Activated naive CD8-positive, alpha-beta T cell treated with anti-CD3 and anti-CD28 coated beads, Interleukin-2, amount 50 U/mL, for 16 hours (primary cell): Measurements from ENCODE around the gene LITAF.

Experiments used
- DNase-seq: peaks from one replicate; pipeline ENCODE4 v3.0.0-alpha.2; 2020; ENCODE audit warnings: low read depth, low spot score

LITAF gene

DNA sequence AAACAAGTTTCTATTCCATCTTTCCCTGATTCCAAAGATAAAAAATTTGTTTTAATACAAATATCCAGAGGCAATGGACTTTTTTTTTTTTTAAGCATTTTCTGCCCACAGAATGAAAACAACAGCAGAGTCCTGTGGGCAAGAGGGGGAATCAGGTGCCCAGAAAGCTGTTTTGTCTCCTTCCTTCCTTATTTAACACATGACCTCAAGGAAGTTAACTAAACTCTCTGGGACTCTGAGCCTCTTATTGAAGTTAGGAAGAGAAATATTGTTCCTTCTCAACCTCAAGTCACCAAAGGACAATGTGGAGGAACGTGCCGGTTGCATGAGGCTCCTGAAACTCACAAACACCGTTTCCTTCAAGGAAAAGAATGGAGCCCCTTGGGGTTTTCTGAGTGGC lies 34.9 kb downstream of the LITAF start:
- no peak for DNase-seq

DNA sequence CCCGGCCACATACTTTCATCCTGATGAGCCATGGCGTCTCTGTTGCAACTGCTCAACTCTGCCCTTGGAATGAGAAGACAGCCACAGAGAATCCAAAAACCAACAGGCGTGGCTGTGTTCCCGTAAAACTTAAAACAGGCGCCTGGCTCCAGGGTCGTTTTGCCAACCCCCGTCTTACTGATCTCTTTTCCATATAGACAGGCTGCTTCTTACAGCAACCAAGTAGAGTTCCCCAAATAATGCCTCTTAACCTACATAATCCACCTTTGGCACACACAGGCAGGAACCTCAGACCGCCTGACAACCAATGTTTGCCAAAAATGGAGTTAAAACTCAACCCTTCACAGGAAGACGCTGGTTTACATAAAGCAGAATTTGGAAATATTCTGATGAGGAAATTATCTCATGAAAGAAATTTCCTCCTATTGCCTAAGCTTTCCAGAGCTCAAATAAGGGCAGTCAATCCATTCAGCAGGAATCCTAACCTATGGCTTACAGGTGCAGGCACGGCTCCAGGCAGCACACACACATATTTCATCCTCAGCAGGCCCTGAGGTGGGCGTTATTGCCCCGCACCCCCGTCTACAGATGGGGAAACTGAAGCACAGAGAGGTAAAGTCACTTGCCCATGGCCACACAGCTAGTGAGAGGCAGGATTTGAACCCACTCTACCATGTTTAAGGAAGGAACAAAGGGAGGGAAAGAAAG lies 35.8 kb downstream of the LITAF start:
- no peak for DNase-seq

DNA sequence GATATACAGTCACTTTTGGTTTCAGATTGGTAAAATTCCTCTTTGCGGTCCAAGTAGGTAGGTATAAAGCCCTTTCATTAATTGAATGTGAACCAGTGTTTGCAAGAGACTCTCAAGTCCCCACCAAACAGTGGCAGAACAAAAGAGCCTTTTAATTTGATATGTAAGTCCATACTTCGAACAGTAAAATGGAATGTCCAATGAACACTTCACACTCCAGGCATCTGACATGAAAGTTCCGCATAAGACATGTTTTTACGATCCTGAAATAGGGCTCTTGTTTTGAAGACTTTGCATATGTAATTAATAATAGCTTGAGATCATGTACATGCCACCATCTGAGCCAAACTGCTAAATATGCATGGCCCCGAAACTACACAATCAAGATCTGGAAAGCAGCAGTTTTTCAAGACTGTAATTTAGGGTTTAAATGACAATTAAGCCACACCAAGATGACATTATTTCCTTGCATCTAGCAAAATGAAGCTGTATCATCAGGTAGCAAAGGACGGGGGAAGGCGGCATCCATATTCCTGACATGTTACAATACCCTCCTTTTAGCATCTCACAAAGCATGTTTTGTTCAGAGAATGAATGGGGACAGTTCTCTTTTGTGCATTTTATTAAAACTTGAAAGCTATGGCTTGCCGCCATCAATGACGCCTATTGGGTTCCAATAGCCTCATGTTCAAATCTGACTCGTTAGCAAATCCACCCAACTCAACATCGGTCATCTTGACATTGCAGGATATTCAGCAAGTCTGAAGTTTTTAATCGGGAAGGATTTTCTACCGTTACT lies 39.4 kb downstream of the LITAF start:
- no peak for DNase-seq

DNA sequence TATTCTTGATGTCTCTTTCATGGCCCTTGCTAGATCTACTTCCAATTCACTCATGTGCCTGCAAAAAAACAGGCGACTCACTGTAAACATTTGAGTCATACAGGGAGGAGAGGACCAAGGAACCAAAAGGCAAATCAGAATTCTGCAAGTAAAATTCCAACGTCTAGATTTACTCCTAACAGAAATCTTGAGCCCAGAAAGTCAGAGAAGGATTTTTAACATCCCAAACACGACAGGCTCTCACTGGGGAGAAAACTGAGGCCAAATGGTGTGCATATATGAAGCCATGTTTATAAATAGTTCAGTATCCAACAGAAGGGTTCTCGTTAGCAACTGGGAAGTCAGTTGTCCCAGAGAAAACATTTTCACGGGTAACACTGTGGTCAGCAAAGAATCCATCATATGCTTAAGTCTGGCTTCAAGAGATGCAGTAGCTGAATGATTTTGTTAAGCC lies 40.1 kb downstream of the LITAF start:
- DNase-seq: no peak

DNA sequence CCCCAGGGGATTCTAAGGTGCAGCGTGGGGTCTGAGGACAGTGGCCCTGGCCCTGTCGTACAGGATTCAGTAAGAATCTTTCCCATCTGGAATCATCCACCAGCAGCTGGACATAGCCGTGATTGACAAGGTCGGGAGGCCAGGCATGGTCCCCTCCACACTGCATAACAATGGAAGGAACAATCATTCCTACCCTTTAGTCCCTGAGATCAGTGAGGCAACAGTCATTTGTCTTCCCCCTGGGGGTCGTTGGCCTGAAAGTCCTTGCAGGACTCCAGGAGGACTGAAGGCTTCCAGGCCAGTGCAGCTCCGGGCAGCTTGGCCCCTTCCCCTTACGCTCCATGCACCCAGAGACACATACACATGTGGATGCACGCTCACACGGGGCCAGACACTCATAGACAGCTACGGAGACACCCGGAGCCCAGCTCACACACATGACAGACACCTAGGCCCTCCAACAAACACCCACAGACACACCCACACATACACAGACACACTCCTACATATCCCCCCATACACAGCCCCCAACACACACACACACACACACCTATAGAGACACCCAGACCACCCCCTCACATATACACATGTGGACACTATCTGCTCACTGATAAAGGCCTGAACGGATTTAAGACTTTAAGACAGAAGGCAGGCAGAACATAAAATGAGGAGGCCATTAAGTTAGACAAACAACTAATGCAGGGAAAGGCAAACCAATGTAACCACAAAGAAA lies 42.9 kb downstream of the LITAF start:
- DNase-seq: no peak

DNA sequence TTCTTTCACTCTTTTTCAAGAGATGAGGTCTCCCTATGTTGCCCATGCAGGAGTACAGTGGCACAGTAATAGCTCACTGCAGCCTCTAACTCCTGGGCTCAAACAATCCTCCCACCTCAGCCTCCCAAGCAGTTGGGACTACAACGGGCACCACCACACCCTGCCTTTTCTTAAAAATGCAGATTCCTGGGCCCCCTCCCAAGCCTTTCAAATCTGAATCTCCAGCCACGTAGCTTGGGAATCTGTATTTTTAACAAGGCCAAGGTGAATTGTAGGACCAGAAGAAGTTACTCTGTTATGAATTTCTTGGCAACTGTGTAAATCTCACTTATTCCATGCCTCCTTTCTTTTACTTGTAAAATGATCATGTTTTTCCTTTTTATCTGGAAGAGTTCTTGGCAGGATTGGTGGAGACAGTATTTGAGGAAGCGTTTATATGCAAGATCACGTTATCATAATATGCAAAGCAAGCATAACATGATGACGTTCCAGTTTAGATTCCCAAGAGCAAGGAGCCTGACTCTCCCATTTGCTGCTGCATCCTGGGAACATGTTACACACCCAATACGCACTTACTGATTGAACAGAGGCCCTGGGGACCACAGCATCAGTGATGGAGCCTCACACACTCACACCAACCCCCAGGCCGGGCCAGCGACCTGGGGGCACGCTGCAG lies 44.5 kb downstream of the LITAF start:
- DNase-seq: no peak

DNA sequence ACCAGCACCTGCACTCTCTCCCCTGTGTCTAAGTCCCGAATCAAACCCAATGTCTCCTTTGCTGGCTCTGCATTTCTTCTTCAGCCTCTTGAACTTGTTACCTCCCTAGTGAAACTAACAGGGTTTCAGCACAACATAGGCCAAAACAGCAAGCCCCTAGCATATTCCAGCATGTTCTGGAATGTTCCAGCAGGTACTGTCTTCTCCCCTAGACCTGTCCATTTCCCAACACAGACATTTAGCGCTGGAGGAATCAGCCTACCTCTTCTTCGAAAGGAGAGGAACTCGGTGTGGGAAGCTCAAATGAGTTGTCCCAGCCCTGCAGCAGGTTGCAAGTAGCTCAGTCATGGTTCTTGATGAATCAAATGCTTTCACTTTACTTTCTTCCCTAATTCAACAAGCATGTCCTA lies 47.1 kb downstream of the LITAF start:
- no peak for DNase-seq

DNA sequence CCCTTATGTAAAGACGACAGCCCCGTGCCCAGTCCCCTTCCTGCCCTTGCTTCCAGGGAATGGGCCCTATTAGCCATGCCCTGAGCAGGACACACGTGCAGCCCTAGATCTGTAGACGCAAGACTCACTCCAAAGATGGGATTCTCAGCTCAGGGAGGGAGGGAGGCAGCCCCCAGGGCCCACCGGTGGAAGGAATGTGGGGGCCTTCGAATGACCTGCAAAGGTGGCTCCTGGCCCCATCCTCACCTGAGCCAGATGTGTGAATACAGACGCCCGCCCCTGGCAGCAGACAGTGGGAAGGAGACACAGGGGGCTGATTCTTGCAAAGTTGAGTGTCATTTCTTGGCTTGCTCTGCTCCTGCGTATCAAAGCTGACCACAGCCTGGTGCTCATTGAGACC lies 47.8 kb downstream of the LITAF start:
- DNase-seq: no peak

GRCh38 chr16:11536104-11536866 lies 50.4 kb downstream of the LITAF start:
- no peak for DNase-seq

DNA sequence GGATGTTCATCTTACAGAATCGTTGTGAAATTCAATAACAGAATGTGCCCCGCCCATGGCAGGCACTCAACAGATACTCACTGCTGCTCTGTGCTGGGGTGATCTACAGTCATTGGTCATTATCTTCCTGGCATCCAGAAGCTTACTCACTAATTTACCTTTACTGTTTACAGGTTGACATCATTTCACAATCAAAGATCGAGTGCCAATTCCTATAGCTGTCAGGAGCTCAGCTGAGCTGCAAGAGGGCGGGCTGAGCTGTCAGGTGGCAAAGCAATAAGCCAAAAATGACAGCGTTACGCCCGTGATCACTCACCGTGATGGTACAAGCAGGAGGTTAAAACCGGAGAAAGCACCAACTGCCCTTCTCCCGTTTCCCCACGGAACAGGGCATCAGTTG lies 51.2 kb downstream of the LITAF start:
- no peak for DNase-seq

GRCh38 chr16:11534262-11534661 lies 52.5 kb downstream of the LITAF start:
- no peak for DNase-seq

GRCh38 chr16:11533588-11533987 lies 53.1 kb downstream of the LITAF start:
- DNase-seq: no peak

GRCh38 chr16:11530171-11530940 lies 56.4 kb downstream of the LITAF start:
- no peak for DNase-seq

- DNase-seq: no peak
Observed at GRCh38 chr16:11529285-11529684, 57.4 kb downstream of the LITAF start.

GRCh38 chr16:11528053-11528452 lies 58.7 kb downstream of the LITAF start:
- no peak for DNase-seq

- no peak for DNase-seq
Observed at GRCh38 chr16:11526655-11527350, 59.9 kb downstream of the LITAF start.

GRCh38 chr16:11524098-11524760 lies 62.5 kb downstream of the LITAF start:
- no peak for DNase-seq

GRCh38 chr16:11521055-11521454 lies 65.7 kb downstream of the LITAF start:
- no peak for DNase-seq

GRCh38 chr16:11520442-11520841 lies 66.3 kb downstream of the LITAF start:
- DNase-seq: no peak
